ENCODE measurements around the gene ALKBH8. TPM values are rescaled to one million over a fixed set of nuclear protein-coding genes. Genes with fewer than 3 reads are reported as not detected.
A peak's percentile ranks its signal among the peaks of the same experiment; 100 is the strongest.

ALKBH8 gene
- polyA plus RNA-seq, 1 donor (not counting 4 experiments of a cell fraction or from before 2014, with no cell fraction given): 8.0 TPM

- Histone ChIP-seq H3K9ac (ENCODE audit: control insufficient read depth, extremely low read depth, insufficient read depth, low read length) (peak within 1 kb of the TSS; percentile 3), H4K20me1 (ENCODE audit: control insufficient read depth, extremely low read depth, insufficient read depth, low read length) (no peaks in the 10 kb centered on the region), H3K4me1 (ENCODE audit: control insufficient read depth, extremely low read depth, insufficient read depth, low read length) (peaks cover 8% of the 10 kb centered on the region), H3K36me3 (ENCODE audit: control insufficient read depth in 2 of 2, extremely low read depth in 1 of 2, insufficient read depth in 2 of 2, low read length in 2 of 2) (no peaks in the 10 kb centered on the region), H2AFZ (ENCODE audit: control insufficient read depth, low read length) (peak within 1 kb of the TSS; percentile 95), H3K79me2 (ENCODE audit: control insufficient read depth, insufficient read depth, low read length) (no peaks in the 10 kb centered on the region), H3K27me3 (ENCODE audit: control insufficient read depth, extremely low read depth, insufficient read depth, low read length) (peaks cover 28% of the 10 kb centered on the region), H3K27ac (ENCODE audit: control insufficient read depth, insufficient read depth, low read length) (no peak within 1 kb of the TSS), H3K4me3 (ENCODE audit: control insufficient read depth in 2 of 3, extremely low read depth in 1 of 3, insufficient read depth in 2 of 3, low read depth in 1 of 3, low read length in 3 of 3) (peak within 1 kb of the TSS; percentile 35 to 75 (median 51)), H3K9me1 (ENCODE audit: control insufficient read depth, extremely low read depth, insufficient read depth, low read length) (no peaks in the 10 kb centered on the region), H3K9me3 (ENCODE audit: control insufficient read depth, low read depth, low read length) (no peaks in the 10 kb centered on the region), H3K4me2 (ENCODE audit: control insufficient read depth, extremely low read depth, insufficient read depth, low read depth, low read length) (peak within 1 kb of the TSS; percentile 88)
- dilution Hi-C loops (cut with MboI; ENCODE audit: extremely low pct_ligation_motif_present, low sequenced_read_pairs): no loop called here
- FAIRE-seq (no peak), DNase-seq (ENCODE audit: low read depth, low spot score) (no peak)
- TF ChIP-seq EZH2 (IDR thresholded peaks at IDR 0.05; ENCODE audit: low read length): no peak
- peak in 1 of 3 experiments; percentile 34 for TF ChIP-seq CTCF (optimal IDR thresholded peaks at IDR 0.05 in 1 of 3, IDR thresholded peaks at IDR 0.05 in 1 of 3, conservative IDR thresholded peaks at IDR 0.05 in 1 of 3; ENCODE audit: extremely low read depth in 1 of 3, insufficient read depth in 2 of 3, low read length in 3 of 3)
These were observed 25.2 kb upstream of the ALKBH8 start, which contains the start of gene ELMOD1 for GRCh38 chr11:107590460-107591377. Gene ELMOD1 (plus strand): TSS chr11:107591147. CDS start chr11:107618190, 27,043 bp downstream.

GRCh38 chr11:107587306-107587979 is 21.9 kb upstream of the ALKBH8 start:
- Histone ChIP-seq H2AFZ (ENCODE audit: control insufficient read depth, low read length) (no peak overlapping the region), H3K9me1 (ENCODE audit: control insufficient read depth, extremely low read depth, insufficient read depth, low read length) (no peaks in the 10 kb centered on the region), H3K36me3 (ENCODE audit: control insufficient read depth in 2 of 2, extremely low read depth in 1 of 2, insufficient read depth in 2 of 2, low read length in 2 of 2) (no peaks in the 10 kb centered on the region), H3K9ac (ENCODE audit: control insufficient read depth, extremely low read depth, insufficient read depth, low read length) (no peak overlapping the region), H3K27ac (ENCODE audit: control insufficient read depth, insufficient read depth, low read length) (no peak overlapping the region), H3K79me2 (ENCODE audit: control insufficient read depth, insufficient read depth, low read length) (no peaks in the 10 kb centered on the region), H3K9me3 (ENCODE audit: control insufficient read depth, low read depth, low read length) (no peaks in the 10 kb centered on the region), H3K27me3 (ENCODE audit: control insufficient read depth, extremely low read depth, insufficient read depth, low read length) (peaks cover 22% of the 10 kb centered on the region), H3K4me2 (ENCODE audit: control insufficient read depth, extremely low read depth, insufficient read depth, low read depth, low read length) (no peak overlapping the region), H3K4me3 (ENCODE audit: control insufficient read depth in 2 of 3, extremely low read depth in 1 of 3, insufficient read depth in 2 of 3, low read depth in 1 of 3, low read length in 3 of 3) (no peak overlapping the region), H4K20me1 (ENCODE audit: control insufficient read depth, extremely low read depth, insufficient read depth, low read length) (no peaks in the 10 kb centered on the region), H3K4me1 (ENCODE audit: control insufficient read depth, extremely low read depth, insufficient read depth, low read length) (peaks cover 13% of the 10 kb centered on the region)
- FAIRE-seq (no peak), DNase-seq (ENCODE audit: low read depth, low spot score) (no peak)
- no peak for TF ChIP-seq CTCF (optimal IDR thresholded peaks at IDR 0.05 in 1 of 3, IDR thresholded peaks at IDR 0.05 in 1 of 3, conservative IDR thresholded peaks at IDR 0.05 in 1 of 3; ENCODE audit: extremely low read depth in 1 of 3, insufficient read depth in 2 of 3, low read length in 3 of 3)
- no peak for TF ChIP-seq EZH2 (IDR thresholded peaks at IDR 0.05; ENCODE audit: low read length)
- dilution Hi-C loops (cut with MboI; ENCODE audit: extremely low pct_ligation_motif_present, low sequenced_read_pairs): no loop called here

Data from keratinocyte (primary cell).